Stimulated activated CD4-positive, alpha-beta T cell treated with anti-CD3 and anti-CD28 coated beads, Interleukin-2, amount 100 ng/mL, for 48 hours (primary cell): Measurements from ENCODE around the gene CEACAM18.
"Not testable (repeated sequence)": the region's sequence is repeated elsewhere in the genome, so short reads cannot be mapped to it uniquely, and the experiment has no call there.

ENCODE experiments used
- DNase-seq, 2 donors: peaks; one replicate each; pipeline ENCODE4 v3.0.0-alpha.2; 2020

CEACAM18 gene

GRCh38 chr19:51500931-51501330 lies 22.6 kb downstream of the CEACAM18 start:
- DNase-seq, result not testable (repeated sequence)

GRCh38 chr19:51501594-51502263 lies 23.4 kb downstream of the CEACAM18 start, which contains the start of gene SIGLEC12:
Gene SIGLEC12 (minus strand): TSS chr19:51501800. CDS start chr19:51501733, 67 bp downstream.
- DNase-seq, result peak in 1 of 2 donors; percentile 10

- DNase-seq, result no peak
These were observed 25.0 kb downstream of the CEACAM18 start for GRCh38 chr19:51503286-51503817.

GRCh38 chr19:51503896-51504295 lies 25.6 kb downstream of the CEACAM18 start:
- no peak for DNase-seq

GRCh38 chr19:51505904-51506303 lies 27.6 kb downstream of the CEACAM18 start:
- DNase-seq, result no peak

GRCh38 chr19:51507192-51507591 lies 28.9 kb downstream of the CEACAM18 start:
- DNase-seq, result no peak

GRCh38 chr19:51507640-51508058 lies 29.3 kb downstream of the CEACAM18 start:
- no peak for DNase-seq

- DNase-seq, result no peak
These were observed 29.9 kb downstream of the CEACAM18 start for GRCh38 chr19:51508059-51508733.

- DNase-seq, result no peak
These were observed 31.7 kb downstream of the CEACAM18 start for GRCh38 chr19:51509823-51510660.

GRCh38 chr19:51511353-51511752 lies 33.0 kb downstream of the CEACAM18 start:
- DNase-seq, result peak; percentile 15 to 24

GRCh38 chr19:51513968-51514367 lies 35.6 kb downstream of the CEACAM18 start:
- no peak for DNase-seq

GRCh38 chr19:51514866-51515481 lies 36.6 kb downstream of the CEACAM18 start:
- peak; percentile 11 to 21 for DNase-seq

GRCh38 chr19:51520728-51521127 lies 42.4 kb downstream of the CEACAM18 start:
- DNase-seq, result no peak

- DNase-seq, result no peak
These were observed 43.0 kb downstream of the CEACAM18 start for GRCh38 chr19:51521357-51521756.

- DNase-seq, result no peak
These were observed 43.4 kb downstream of the CEACAM18 start for GRCh38 chr19:51521781-51522180.

- no peak for DNase-seq
These were observed 46.4 kb downstream of the CEACAM18 start for GRCh38 chr19:51524666-51525264.

- DNase-seq, result no peak
These were observed 47.3 kb downstream of the CEACAM18 start for GRCh38 chr19:51525651-51526050.

GRCh38 chr19:51529301-51529700 lies 51.0 kb downstream of the CEACAM18 start:
- no peak for DNase-seq

GRCh38 chr19:51530616-51531015 lies 52.3 kb downstream of the CEACAM18 start:
- no peak for DNase-seq

- DNase-seq, result no peak
These were observed 53.3 kb downstream of the CEACAM18 start, which contains the start of gene SIGLEC6 for GRCh38 chr19:51531349-51532315. Gene SIGLEC6 (minus strand): TSS chr19:51531670. CDS start chr19:51531648, 22 bp downstream.

- DNase-seq, result no peak
These were observed 57.2 kb downstream of the CEACAM18 start for GRCh38 chr19:51535535-51535934.
